Fibroblast of villous mesenchyme (primary cell): Measurements from ENCODE around the gene SNAPC1. TPM values are rescaled to one million over a fixed set of nuclear protein-coding genes. Genes with fewer than 3 reads are reported as not detected.
A peak's percentile ranks its signal among the peaks of the same experiment; 100 is the strongest.

Source experiments
- DNase-seq: peaks from one replicate; pipeline ENCODE4 v3.0.0-alpha.2; 2010; ENCODE audit warnings: low read depth
- H3K4me3 ChIP-seq: 2 replicates; pipeline ENCODE4 v1.5.1; 2011; ENCODE audit warnings: low read depth, mild to moderate bottlenecking, low read length
- CTCF ChIP-seq: IDR thresholded peaks from 2 replicates; pipeline ENCODE4 v1.5.1; 2012; ENCODE audit warnings: low read depth, mild to moderate bottlenecking, low read length; ENCODE audit not compliant: insufficient read depth
- total RNA-seq: library from RNA; depleted of rRNA; stranded (reverse); fragments of >200 nt; gene quantifications from 2 replicates; pipeline ENCODE4 v1.2.3, GENCODE V29; 2012

The SNAPC1 gene
- 9.3 and 27.2 TPM in 2 replicates for total RNA-seq

GRCh38 chr14:61761959-61762786 lies at the start of gene SNAPC1:
TSS of gene SNAPC1 (plus strand) at chr14:61762420. CDS start at chr14:61762461, 41 bp downstream.
- DNase-seq, result peak; percentile 98
- H3K4me3 ChIP-seq, result peak within 1 kb of the TSS; percentile 96
- TF ChIP-seq CTCF, result no peak

- DNase-seq, result peak; percentile 55
- H3K4me3 ChIP-seq, result peak overlapping the region; percentile 27
- no peak for TF ChIP-seq CTCF
Measured at GRCh38 chr14:61713724-61714437, 48.3 kb upstream of the SNAPC1 start.

GRCh38 chr14:61716956-61717355 lies 45.3 kb upstream of the SNAPC1 start:
- H3K4me3 ChIP-seq, result peak overlapping the region; percentile 22
- TF ChIP-seq CTCF, result no peak
- DNase-seq, result no peak

- no peak overlapping the region for H3K4me3 ChIP-seq
Measured at GRCh38 chr14:61718039-61718438, 44.2 kb upstream of the SNAPC1 start.

GRCh38 chr14:61719344-61720293 lies 42.6 kb upstream of the SNAPC1 start:
- no peak for TF ChIP-seq CTCF
- H3K4me3 ChIP-seq, result peak overlapping the region; percentile 26
- DNase-seq, result no peak

More at GRCh38 chr14:61718039-61718438, 44.2 kb upstream of the SNAPC1 start:
- no peak for TF ChIP-seq CTCF
- DNase-seq, result no peak

- DNase-seq, result peak; percentile 85
- peak overlapping the region; percentile 26 for H3K4me3 ChIP-seq
- TF ChIP-seq CTCF, result no peak
Measured at GRCh38 chr14:61720294-61720661, 41.9 kb upstream of the SNAPC1 start.
